ENCODE measurements around the gene POGK.

DNA sequence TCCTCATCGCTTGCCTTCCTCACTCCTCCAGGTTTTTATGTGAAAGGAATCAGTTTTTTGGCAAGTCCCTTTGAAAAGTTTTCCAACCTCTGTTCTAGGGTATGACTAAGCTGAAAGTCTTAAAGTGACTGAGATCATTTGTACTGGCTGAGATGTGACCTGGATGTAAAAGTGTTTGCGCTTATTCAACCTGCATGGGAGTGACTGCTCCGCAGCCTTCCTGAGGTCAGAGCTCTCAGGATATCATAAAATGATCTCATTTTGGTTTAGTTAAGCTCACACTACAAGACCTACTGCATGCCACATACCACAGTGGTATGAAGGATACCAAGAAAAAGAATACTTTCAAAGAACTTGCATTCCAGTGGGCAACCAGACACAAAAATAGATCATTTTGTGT lies 66.6 kb downstream of the POGK start:
- TF ChIP-seq, protein P1, sequence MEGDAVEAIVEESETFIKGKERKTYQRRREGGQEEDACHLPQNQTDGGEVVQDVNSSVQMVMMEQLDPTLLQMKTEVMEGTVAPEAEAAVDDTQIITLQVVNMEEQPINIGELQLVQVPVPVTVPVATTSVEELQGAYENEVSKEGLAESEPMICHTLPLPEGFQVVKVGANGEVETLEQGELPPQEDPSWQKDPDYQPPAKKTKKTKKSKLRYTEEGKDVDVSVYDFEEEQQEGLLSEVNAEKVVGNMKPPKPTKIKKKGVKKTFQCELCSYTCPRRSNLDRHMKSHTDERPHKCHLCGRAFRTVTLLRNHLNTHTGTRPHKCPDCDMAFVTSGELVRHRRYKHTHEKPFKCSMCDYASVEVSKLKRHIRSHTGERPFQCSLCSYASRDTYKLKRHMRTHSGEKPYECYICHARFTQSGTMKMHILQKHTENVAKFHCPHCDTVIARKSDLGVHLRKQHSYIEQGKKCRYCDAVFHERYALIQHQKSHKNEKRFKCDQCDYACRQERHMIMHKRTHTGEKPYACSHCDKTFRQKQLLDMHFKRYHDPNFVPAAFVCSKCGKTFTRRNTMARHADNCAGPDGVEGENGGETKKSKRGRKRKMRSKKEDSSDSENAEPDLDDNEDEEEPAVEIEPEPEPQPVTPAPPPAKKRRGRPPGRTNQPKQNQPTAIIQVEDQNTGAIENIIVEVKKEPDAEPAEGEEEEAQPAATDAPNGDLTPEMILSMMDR (optimal IDR thresholded peaks at IDR 0.05 in 1 of 3, IDR thresholded peaks at IDR 0.05 in 1 of 3, conservative IDR thresholded peaks at IDR 0.05 in 1 of 3; ENCODE audit: extremely low read depth in 1 of 3, insufficient read depth in 2 of 3, low read length in 3 of 3) = no peak
- no peak for TF ChIP-seq EZH2 (IDR thresholded peaks at IDR 0.05; ENCODE audit: low read length)

All from keratinocyte (primary cell).